ENCODE measurements around the gene AGAP1. TPM values are rescaled to one million over a fixed set of nuclear protein-coding genes. Genes with fewer than 3 reads are reported as not detected.

Gene AGAP1
- total RNA-seq, 4 donors from 2014 or later = 5.3 to 30.6 (median 19.2) TPM

- no peak for DNase-seq
- H3K4me1 ChIP-seq = no peaks in the 10 kb centered on the region
- H3K36me3 ChIP-seq = no peaks in the 10 kb centered on the region
- H3K27me3 ChIP-seq = no peaks in the 10 kb centered on the region
- H3K4me3 ChIP-seq = no peak overlapping the region
- TF ChIP-seq POLR2A (IDR thresholded peaks at IDR 0.05) = no peak
- no peak for TF ChIP-seq CTCF (IDR thresholded peaks at IDR 0.05)
- H3K9me3 ChIP-seq = no peaks in the 10 kb centered on the region
- intact Hi-C loops (cut with DNase I; ENCODE audit: low total_unique reads) = no loop called here
- no peak overlapping the region for H3K27ac ChIP-seq
These were observed 308.7 kb downstream of the AGAP1 start for GRCh38 chr2:235802542-235802941.

GRCh38 chr2:235803028-235803427 is 309.2 kb downstream of the AGAP1 start:
- TF ChIP-seq POLR2A (IDR thresholded peaks at IDR 0.05) = no peak
- no peak for TF ChIP-seq CTCF (IDR thresholded peaks at IDR 0.05)
- DNase-seq = no peak
- H3K36me3 ChIP-seq = no peaks in the 10 kb centered on the region
- H3K9me3 ChIP-seq = no peaks in the 10 kb centered on the region
- intact Hi-C loops (cut with DNase I; ENCODE audit: low total_unique reads) = no loop called here
- no peaks in the 10 kb centered on the region for H3K4me1 ChIP-seq
- H3K27ac ChIP-seq = no peak overlapping the region
- no peaks in the 10 kb centered on the region for H3K27me3 ChIP-seq
- no peak overlapping the region for H3K4me3 ChIP-seq

GRCh38 chr2:235804676-235805075 is 310.8 kb downstream of the AGAP1 start:
- Histone ChIP-seq H3K27ac (no peak overlapping the region), H3K4me1 (no peaks in the 10 kb centered on the region), H3K36me3 (no peaks in the 10 kb centered on the region), H3K27me3 (no peaks in the 10 kb centered on the region), H3K9me3 (no peaks in the 10 kb centered on the region), H3K4me3 (no peak overlapping the region)
- TF ChIP-seq CTCF (IDR thresholded peaks at IDR 0.05) = no peak
- TF ChIP-seq POLR2A (IDR thresholded peaks at IDR 0.05) = no peak
- DNase-seq = no peak
- intact Hi-C loops (cut with DNase I; ENCODE audit: low total_unique reads) = no loop called here

- DNase-seq = no peak
- H3K27ac ChIP-seq = no peak overlapping the region
- no peaks in the 10 kb centered on the region for H3K4me1 ChIP-seq
- H3K36me3 ChIP-seq = no peaks in the 10 kb centered on the region
- TF ChIP-seq POLR2A (IDR thresholded peaks at IDR 0.05) = no peak
- no peak for TF ChIP-seq CTCF (IDR thresholded peaks at IDR 0.05)
- H3K9me3 ChIP-seq = no peaks in the 10 kb centered on the region
- H3K4me3 ChIP-seq = no peak overlapping the region
- H3K27me3 ChIP-seq = no peaks in the 10 kb centered on the region
- intact Hi-C loops (cut with DNase I; ENCODE audit: low total_unique reads) = no loop called here
These were observed 313.3 kb downstream of the AGAP1 start for GRCh38 chr2:235806986-235807750.

- Histone ChIP-seq H3K9me3 (no peaks in the 10 kb centered on the region), H3K4me3 (no peak overlapping the region), H3K4me1 (no peaks in the 10 kb centered on the region), H3K27me3 (no peaks in the 10 kb centered on the region), H3K27ac (no peak overlapping the region), H3K36me3 (no peaks in the 10 kb centered on the region)
- no peak for DNase-seq
- TF ChIP-seq CTCF (IDR thresholded peaks at IDR 0.05) = no peak
- TF ChIP-seq POLR2A (IDR thresholded peaks at IDR 0.05) = no peak
- intact Hi-C loops (cut with DNase I; ENCODE audit: low total_unique reads) = no loop called here
These were observed 314.5 kb downstream of the AGAP1 start for GRCh38 chr2:235808366-235808765.

All from uterus (tissue), 4 donors.